ENCODE measurements around the gene DDX10. TPM values are rescaled to one million over a fixed set of nuclear protein-coding genes. Genes with fewer than 3 reads are reported as not detected.

DDX10 gene
- total RNA-seq, 1 donor from 2014 or later, result 18.3 TPM

GRCh38 chr11:108662700-108663099 is 2.2 kb upstream of the DDX10 start:
- no peak for TF ChIP-seq CTCF (IDR thresholded peaks at IDR 0.05)
- intact Hi-C loops (cut with DNase I), result no loop called here
- DNase-seq, result no peak
- Histone ChIP-seq H3K36me3 (no peaks in the 10 kb centered on the region), H3K27me3 (no peaks in the 10 kb centered on the region), H3K4me3 (no peak overlapping the region), H3K27ac (no peak overlapping the region), H3K9me3 (no peaks in the 10 kb centered on the region), H3K4me1 (peaks cover 20% of the 10 kb centered on the region)
- no peak for ATAC-seq

- DNase-seq, result no peak
- no peak overlapping the region for H3K4me3 ChIP-seq
These were observed 1.6 kb upstream of the DDX10 start for GRCh38 chr11:108663154-108663877.

GRCh38 chr11:108666373-108666772 is 1.5 kb downstream of the DDX10 start:
- ATAC-seq (no peak), DNase-seq (no peak)
- Histone ChIP-seq H3K27me3 (no peaks in the 10 kb centered on the region), H3K27ac (no peak overlapping the region), H3K4me1 (peaks cover 20% of the 10 kb centered on the region), H3K36me3 (no peaks in the 10 kb centered on the region), H3K4me3 (peak overlapping the region; percentile 79), H3K9me3 (no peaks in the 10 kb centered on the region)
- TF ChIP-seq CTCF (IDR thresholded peaks at IDR 0.05), result no peak
- intact Hi-C loops (cut with DNase I), result no loop called here

More at GRCh38 chr11:108663154-108663877, 1.6 kb upstream of the DDX10 start:
- Histone ChIP-seq H3K4me1 (peaks cover 20% of the 10 kb centered on the region), H3K27me3 (no peaks in the 10 kb centered on the region), H3K9me3 (no peaks in the 10 kb centered on the region), H3K36me3 (no peaks in the 10 kb centered on the region), H3K27ac (no peak overlapping the region)
- intact Hi-C loops (cut with DNase I), result no loop called here
- no peak for TF ChIP-seq CTCF (IDR thresholded peaks at IDR 0.05)
- no peak for ATAC-seq

- Histone ChIP-seq H3K4me3 (no peak overlapping the region), H3K27ac (no peak overlapping the region), H3K9me3 (no peaks in the 10 kb centered on the region), H3K36me3 (no peaks in the 10 kb centered on the region), H3K27me3 (no peaks in the 10 kb centered on the region), H3K4me1 (peaks cover 22% of the 10 kb centered on the region)
- intact Hi-C loops (cut with DNase I), result no loop called here
- ATAC-seq, result no peak
- DNase-seq, result no peak
- TF ChIP-seq CTCF (IDR thresholded peaks at IDR 0.05), result no peak
These were observed 4.4 kb downstream of the DDX10 start for GRCh38 chr11:108669286-108669685.

- ATAC-seq (no peak), DNase-seq (no peak)
- Histone ChIP-seq H3K4me3 (no peak overlapping the region), H3K27me3 (no peaks in the 10 kb centered on the region), H3K9me3 (no peaks in the 10 kb centered on the region), H3K27ac (no peak overlapping the region), H3K4me1 (peaks cover 20% of the 10 kb centered on the region), H3K36me3 (no peaks in the 10 kb centered on the region)
- intact Hi-C loops (cut with DNase I), result no loop called here
- no peak for TF ChIP-seq CTCF (IDR thresholded peaks at IDR 0.05)
These were observed 4.8 kb downstream of the DDX10 start for GRCh38 chr11:108669711-108670110.

Measured in upper lobe of right lung (tissue), 1 donor.